Nephron (organoid): Measurements from ENCODE around the gene ZNF222.

Experiments used
- H3K27ac Mint-ChIP-seq, 3 experiments: 2 replicates each; pipeline ENCODE4 v1.8.0; 2020; ENCODE audit warnings: mixed read lengths in 3 of 3, mild to moderate bottlenecking in 2 of 3, moderate library complexity in 1 of 3
- H3K27me3 Mint-ChIP-seq: 2 replicates; pipeline ENCODE4 v1.8.0; 2021; ENCODE audit warnings: low read depth, mild to moderate bottlenecking, moderate library complexity, mixed read lengths
- H3K36me3 Mint-ChIP-seq: 2 replicates; pipeline ENCODE4 v1.8.0; 2020; ENCODE audit warnings: low read depth, mixed read lengths
- H3K4me1 Mint-ChIP-seq: 2 replicates; pipeline ENCODE4 v1.8.0; 2020; ENCODE audit warnings: mixed read lengths
- H3K4me3 Mint-ChIP-seq, 3 experiments: 2 replicates each; pipeline ENCODE4 v1.8.0; 2020; ENCODE audit warnings: mild to moderate bottlenecking in 3 of 3, mixed read lengths in 3 of 3, moderate library complexity in 2 of 3
- H3K9me3 Mint-ChIP-seq: 2 replicates; pipeline ENCODE4 v1.8.0; 2020; ENCODE audit warnings: mixed read lengths
- TF ChIP-seq, protein P1 (sequence below), 3 experiments: fragments of 200-600 bp; sonication (generic); IDR thresholded peaks; one replicate each; pipeline ENCODE4 v1.5.0; 2021; ENCODE audit warnings: antibody characterized with exemption in 3 of 3; ENCODE audit not compliant: unreplicated experiment in 3 of 3

Gene ZNF222

DNA sequence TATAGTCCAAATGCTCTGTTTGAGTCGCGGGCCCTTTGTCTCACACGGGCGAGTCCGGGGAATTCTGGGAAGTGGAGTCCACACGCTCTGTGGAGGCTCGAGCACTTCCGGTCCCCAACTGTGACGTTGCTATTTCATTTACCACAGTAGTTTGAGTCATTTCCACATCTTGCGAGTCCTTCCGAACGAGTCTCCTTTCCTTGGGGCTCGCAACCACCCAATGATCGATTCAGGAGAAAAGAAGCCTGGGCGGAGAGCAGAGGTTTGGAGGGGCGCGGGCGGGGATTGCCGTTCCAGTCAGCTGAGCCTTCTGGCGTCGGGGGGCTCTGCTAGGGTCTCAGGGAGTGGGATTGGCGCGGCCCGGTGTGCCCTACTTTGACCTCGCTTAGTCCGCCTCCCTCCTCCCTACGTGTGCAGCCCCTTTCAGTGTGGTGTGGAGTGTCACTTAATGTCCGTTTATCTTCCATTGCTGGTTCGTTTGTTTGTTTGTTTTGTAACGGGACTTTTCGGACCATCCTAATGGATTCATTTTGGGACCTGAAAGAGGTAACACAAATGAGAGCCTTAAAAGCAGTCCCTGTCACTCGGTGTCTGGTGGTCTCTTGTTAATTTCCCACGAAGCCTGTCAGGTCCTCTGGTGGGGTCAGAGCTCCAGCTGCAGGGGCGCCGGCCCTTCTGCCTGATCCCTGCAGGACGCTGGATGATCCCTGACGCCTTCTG, at the start of gene ZNF222:
ZNF222 (plus strand) TSS at position 163 of the 720 bp plus-strand sequence; CDS start at position 221, 58 bp downstream.
- Mint-ChIP-seq H3K4me3 (peak within 1 kb of the TSS; percentile 98 to 99 (median 98)), H3K4me1 (peaks cover 22% of the 10 kb centered on the region), H3K36me3 (peaks cover 56% of the 10 kb centered on the region)

DNA sequence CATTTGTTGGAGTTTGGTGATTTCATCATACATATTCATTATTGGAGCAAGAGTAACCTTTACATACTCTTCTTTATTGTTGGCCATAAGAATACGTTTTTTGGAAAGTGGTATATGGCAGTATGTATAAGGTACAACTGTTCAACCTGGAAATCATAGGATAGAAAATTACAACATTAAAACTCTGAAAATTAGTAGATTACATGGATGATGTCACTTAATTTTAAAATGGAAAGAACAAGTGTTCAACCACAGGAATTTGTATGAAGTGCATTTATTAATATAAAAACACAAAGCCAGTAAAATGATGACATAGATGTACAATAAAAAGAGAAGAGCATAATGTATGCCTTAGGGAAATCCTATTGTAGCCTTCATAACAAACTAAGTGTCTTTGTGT, 48.4 kb upstream of the ZNF222 start:
- H3K4me1 Mint-ChIP-seq = no peaks in the 10 kb centered on the region
- H3K4me3 Mint-ChIP-seq = no peak overlapping the region
- no peak overlapping the region for H3K27ac Mint-ChIP-seq
- TF ChIP-seq, protein P1, sequence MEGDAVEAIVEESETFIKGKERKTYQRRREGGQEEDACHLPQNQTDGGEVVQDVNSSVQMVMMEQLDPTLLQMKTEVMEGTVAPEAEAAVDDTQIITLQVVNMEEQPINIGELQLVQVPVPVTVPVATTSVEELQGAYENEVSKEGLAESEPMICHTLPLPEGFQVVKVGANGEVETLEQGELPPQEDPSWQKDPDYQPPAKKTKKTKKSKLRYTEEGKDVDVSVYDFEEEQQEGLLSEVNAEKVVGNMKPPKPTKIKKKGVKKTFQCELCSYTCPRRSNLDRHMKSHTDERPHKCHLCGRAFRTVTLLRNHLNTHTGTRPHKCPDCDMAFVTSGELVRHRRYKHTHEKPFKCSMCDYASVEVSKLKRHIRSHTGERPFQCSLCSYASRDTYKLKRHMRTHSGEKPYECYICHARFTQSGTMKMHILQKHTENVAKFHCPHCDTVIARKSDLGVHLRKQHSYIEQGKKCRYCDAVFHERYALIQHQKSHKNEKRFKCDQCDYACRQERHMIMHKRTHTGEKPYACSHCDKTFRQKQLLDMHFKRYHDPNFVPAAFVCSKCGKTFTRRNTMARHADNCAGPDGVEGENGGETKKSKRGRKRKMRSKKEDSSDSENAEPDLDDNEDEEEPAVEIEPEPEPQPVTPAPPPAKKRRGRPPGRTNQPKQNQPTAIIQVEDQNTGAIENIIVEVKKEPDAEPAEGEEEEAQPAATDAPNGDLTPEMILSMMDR (IDR thresholded peaks at IDR 0.05; ENCODE audit: unreplicated experiment in 3 of 3) = no peak
- no peaks in the 10 kb centered on the region for H3K27me3 Mint-ChIP-seq
- peaks cover 80% of the 10 kb centered on the region for H3K9me3 Mint-ChIP-seq
- H3K36me3 Mint-ChIP-seq = peaks cover 77% of the 10 kb centered on the region

More for the DNA sequence above, at the start of gene ZNF222:
- Mint-ChIP-seq H3K27ac (peak within 1 kb of the TSS; percentile 78 to 91 (median 88)), H3K27me3 (no peaks in the 10 kb centered on the region), H3K9me3 (peaks cover 40% of the 10 kb centered on the region)
- TF ChIP-seq, protein P1 (IDR thresholded peaks at IDR 0.05; ENCODE audit: unreplicated experiment in 3 of 3) = no peak

DNA sequence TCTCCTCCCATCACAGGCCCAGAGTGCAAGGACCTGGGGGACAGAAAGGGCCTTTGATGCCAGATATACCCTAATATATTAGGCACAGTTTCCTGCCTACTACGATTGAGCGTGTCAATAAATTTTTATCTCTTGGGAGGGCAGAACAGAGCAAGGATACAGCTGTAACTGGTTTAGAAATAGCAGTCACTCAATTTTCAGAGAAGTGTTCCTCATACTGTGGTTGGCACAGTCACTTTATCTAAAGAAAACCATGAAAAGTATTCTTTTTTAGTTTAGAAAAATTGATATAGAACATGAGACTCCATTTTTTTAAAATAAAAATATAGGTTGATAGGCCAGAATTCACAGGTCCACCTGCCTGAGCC, 41.7 kb upstream of the ZNF222 start:
- Mint-ChIP-seq H3K4me1 (no peaks in the 10 kb centered on the region), H3K27ac (no peak overlapping the region), H3K36me3 (peaks cover 41% of the 10 kb centered on the region), H3K4me3 (peak overlapping the region; percentile 93 to 99 (median 97)), H3K9me3 (peaks cover 32% of the 10 kb centered on the region), H3K27me3 (no peaks in the 10 kb centered on the region)
- TF ChIP-seq, protein P1 (IDR thresholded peaks at IDR 0.05; ENCODE audit: unreplicated experiment in 3 of 3) = no peak

DNA sequence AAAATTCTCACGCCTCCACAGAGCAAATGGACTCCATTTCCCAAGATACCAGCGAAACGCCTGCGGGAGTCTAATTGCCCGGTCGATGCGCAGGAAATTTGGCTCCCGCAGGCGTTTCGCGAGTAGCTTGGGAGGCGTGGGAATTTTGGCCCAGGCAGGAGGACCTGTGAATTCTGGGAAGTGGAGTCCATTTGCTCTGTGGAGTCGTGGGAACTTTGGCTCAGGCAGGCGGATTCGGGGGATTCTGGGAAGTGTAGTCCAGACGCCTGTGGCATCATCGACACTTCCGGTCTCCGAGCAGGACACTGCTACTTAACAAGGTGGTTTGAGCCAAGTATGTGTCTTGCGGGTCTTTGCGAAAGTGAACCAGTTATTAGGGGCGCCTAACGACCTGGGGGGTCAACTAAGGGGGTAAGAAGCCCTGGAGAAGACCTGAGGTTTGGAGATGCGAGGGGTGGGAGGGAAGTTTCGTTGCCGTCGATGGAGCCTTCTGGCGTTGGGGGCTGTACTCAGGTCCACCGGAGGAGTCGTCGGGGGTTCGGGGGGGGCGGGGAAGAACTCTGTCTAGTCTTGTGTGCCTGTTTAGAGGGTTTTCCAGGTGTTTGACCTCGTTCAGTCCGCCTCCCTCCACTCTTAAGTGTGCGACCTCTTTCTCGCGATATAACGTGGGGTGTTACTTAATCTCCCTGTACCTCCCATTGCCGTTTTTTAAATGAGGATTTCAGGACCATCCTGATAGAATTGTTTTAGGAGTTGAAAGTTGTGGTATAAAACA, 41.1 kb upstream of the ZNF222 start, which contains the start of gene ZNF155:
ZNF155 (plus strand) TSS at position 277 of the 775 bp plus-strand sequence. CDS start 4,356 bp downstream, outside the sequence.
- H3K27me3 Mint-ChIP-seq = no peaks in the 10 kb centered on the region
- peak within 1 kb of the TSS; percentile 65 to 89 (median 76) for H3K27ac Mint-ChIP-seq
- H3K4me1 Mint-ChIP-seq = no peaks in the 10 kb centered on the region
- H3K36me3 Mint-ChIP-seq = peaks cover 41% of the 10 kb centered on the region
- peak within 1 kb of the TSS; percentile 93 to 99 (median 97) for H3K4me3 Mint-ChIP-seq
- TF ChIP-seq, protein P1 (IDR thresholded peaks at IDR 0.05; ENCODE audit: unreplicated experiment in 3 of 3) = no peak
- peaks cover 28% of the 10 kb centered on the region for H3K9me3 Mint-ChIP-seq

DNA sequence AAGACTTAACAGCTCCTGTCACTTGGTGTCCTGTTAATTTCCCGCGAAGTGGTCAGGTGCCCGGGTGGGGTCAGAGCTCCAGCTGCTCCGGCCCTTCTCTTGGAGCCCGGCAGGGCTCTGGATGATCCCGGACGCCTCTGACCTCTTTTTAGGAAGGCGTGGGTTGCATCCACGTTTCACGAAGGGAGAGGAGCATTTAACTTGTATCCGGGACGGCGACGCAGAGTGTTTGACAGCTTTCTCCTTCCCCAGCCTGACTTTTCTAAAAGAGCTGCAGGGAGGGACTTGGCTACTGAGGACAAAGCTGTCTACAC, 40.5 kb upstream of the ZNF222 start:
- TF ChIP-seq, protein P1 (IDR thresholded peaks at IDR 0.05; ENCODE audit: unreplicated experiment in 3 of 3) = no peak
- H3K4me1 Mint-ChIP-seq = no peaks in the 10 kb centered on the region
- H3K9me3 Mint-ChIP-seq = peaks cover 29% of the 10 kb centered on the region
- H3K4me3 Mint-ChIP-seq = peak overlapping the region; percentile 93 to 99 (median 97)
- no peaks in the 10 kb centered on the region for H3K27me3 Mint-ChIP-seq
- H3K27ac Mint-ChIP-seq = no peak overlapping the region
- H3K36me3 Mint-ChIP-seq = peaks cover 43% of the 10 kb centered on the region
